ENCODE data around the gene SYT3. TPM values are rescaled to one million over a fixed set of nuclear protein-coding genes. Genes with fewer than 3 reads are reported as not detected.

SYT3 gene
- total RNA-seq, 2 experiments from 2014 or later: not detected

- CTCF ChIA-PET: no interaction called here
Measured at GRCh38 chr19:50657712-50658440, 18.2 kb upstream of the SYT3 start.

GRCh38 chr19:50657222-50657669 lies 17.6 kb upstream of the SYT3 start:
- CTCF ChIA-PET: no interaction called here
- Mint-ChIP-seq H3K27me3 (peaks cover 23% of the 10 kb centered on the region), H3K27ac (peak overlapping the region; percentile 4), H3K4me3 (no peak overlapping the region), H3K36me3 (peaks cover 6% of the 10 kb centered on the region), H3K4me1 (peaks cover 18% of the 10 kb centered on the region), H3K9me3 (ENCODE audit: low read depth) (no peaks in the 10 kb centered on the region)
- no peak for DNase-seq
- ATAC-seq: no peak

More at GRCh38 chr19:50657712-50658440, 18.2 kb upstream of the SYT3 start:
- Mint-ChIP-seq H3K36me3 (peaks cover 6% of the 10 kb centered on the region), H3K4me1 (peaks cover 18% of the 10 kb centered on the region), H3K9me3 (ENCODE audit: low read depth) (no peaks in the 10 kb centered on the region), H3K27me3 (peaks cover 23% of the 10 kb centered on the region), H3K4me3 (peak overlapping the region; percentile 62), H3K27ac (peak overlapping the region; percentile 79)
- peak; percentile 89 for DNase-seq
- peak; percentile 98 for ATAC-seq

- Mint-ChIP-seq H3K9me3 (ENCODE audit: low read depth) (no peaks in the 10 kb centered on the region), H3K4me3 (no peak overlapping the region), H3K36me3 (peaks cover 5% of the 10 kb centered on the region), H3K27ac (no peak overlapping the region), H3K27me3 (peaks cover 19% of the 10 kb centered on the region), H3K4me1 (peaks cover 18% of the 10 kb centered on the region)
- no peak for DNase-seq
- ATAC-seq: no peak
- CTCF ChIA-PET: no interaction called here
Measured at GRCh38 chr19:50654882-50655281, 15.2 kb upstream of the SYT3 start.

- ATAC-seq (no peak), DNase-seq (no peak)
- Mint-ChIP-seq H3K9me3 (ENCODE audit: low read depth) (peaks cover 3% of the 10 kb centered on the region), H3K4me1 (peaks cover 7% of the 10 kb centered on the region), H3K27me3 (peaks cover 8% of the 10 kb centered on the region), H3K4me3 (no peak overlapping the region), H3K36me3 (no peaks in the 10 kb centered on the region), H3K27ac (no peak overlapping the region)
- CTCF ChIA-PET: no interaction called here
Measured at GRCh38 chr19:50652722-50653121, 13.0 kb upstream of the SYT3 start.

- Mint-ChIP-seq H3K36me3 (no peaks in the 10 kb centered on the region), H3K4me1 (no peaks in the 10 kb centered on the region), H3K4me3 (no peak overlapping the region), H3K27ac (no peak overlapping the region), H3K9me3 (ENCODE audit: low read depth) (peaks cover 3% of the 10 kb centered on the region), H3K27me3 (peaks cover 3% of the 10 kb centered on the region)
- CTCF ChIA-PET: no interaction called here
- DNase-seq (no peak), ATAC-seq (no peak)
Measured at GRCh38 chr19:50651174-50651573, 11.5 kb upstream of the SYT3 start.

- DNase-seq (no peak), ATAC-seq (no peak)
- Mint-ChIP-seq H3K27ac (no peak within 1 kb of the TSS), H3K36me3 (no peaks in the 10 kb centered on the region), H3K4me1 (no peaks in the 10 kb centered on the region), H3K27me3 (peaks cover 3% of the 10 kb centered on the region), H3K9me3 (ENCODE audit: low read depth) (peaks cover 3% of the 10 kb centered on the region), H3K4me3 (no peak within 1 kb of the TSS)
- CTCF ChIA-PET: no interaction called here
Measured at GRCh38 chr19:50649433-50650391, 10.0 kb upstream of the SYT3 start, which contains the start of gene C19orf81. Gene C19orf81 (plus strand): TSS chr19:50649445. CDS start chr19:50649445, 0 bp downstream.

GRCh38 chr19:50648659-50649058 lies 9.0 kb upstream of the SYT3 start:
- ATAC-seq: no peak
- CTCF ChIA-PET: no interaction called here
- no peaks in the 10 kb centered on the region for H3K4me1 Mint-ChIP-seq

GRCh38 chr19:50647879-50648615 lies 8.4 kb upstream of the SYT3 start:
- Mint-ChIP-seq H3K9me3 (ENCODE audit: low read depth) (peaks cover 3% of the 10 kb centered on the region), H3K27ac (no peak overlapping the region), H3K36me3 (no peaks in the 10 kb centered on the region), H3K4me3 (no peak overlapping the region), H3K27me3 (no peaks in the 10 kb centered on the region), H3K4me1 (no peaks in the 10 kb centered on the region)
- ATAC-seq: no peak
- DNase-seq: no peak
- CTCF ChIA-PET: no interaction called here

More at GRCh38 chr19:50648659-50649058, 9.0 kb upstream of the SYT3 start:
- H3K27me3 Mint-ChIP-seq: no peaks in the 10 kb centered on the region
- H3K4me3 Mint-ChIP-seq: no peak overlapping the region
- H3K27ac Mint-ChIP-seq: no peak overlapping the region
- DNase-seq: no peak
- H3K9me3 Mint-ChIP-seq (ENCODE audit: low read depth): peaks cover 3% of the 10 kb centered on the region
- H3K36me3 Mint-ChIP-seq: no peaks in the 10 kb centered on the region

GRCh38 chr19:50646074-50646807 lies 6.6 kb upstream of the SYT3 start:
- no peaks in the 10 kb centered on the region for H3K36me3 Mint-ChIP-seq
- no peaks in the 10 kb centered on the region for H3K4me1 Mint-ChIP-seq
- no peaks in the 10 kb centered on the region for H3K27me3 Mint-ChIP-seq
- ATAC-seq (no peak), DNase-seq (no peak)
- H3K9me3 Mint-ChIP-seq (ENCODE audit: low read depth): peaks cover 3% of the 10 kb centered on the region
- no peak overlapping the region for H3K4me3 Mint-ChIP-seq
- CTCF ChIA-PET: no interaction called here
- H3K27ac Mint-ChIP-seq: no peak overlapping the region

- Mint-ChIP-seq H3K9me3 (ENCODE audit: low read depth) (peaks cover 3% of the 10 kb centered on the region), H3K4me3 (no peak overlapping the region), H3K27me3 (peaks cover 7% of the 10 kb centered on the region), H3K36me3 (no peaks in the 10 kb centered on the region), H3K4me1 (no peaks in the 10 kb centered on the region), H3K27ac (no peak overlapping the region)
- ATAC-seq: no peak
- no peak for DNase-seq
- CTCF ChIA-PET: no interaction called here
Measured at GRCh38 chr19:50645107-50645506, 5.4 kb upstream of the SYT3 start.

- ATAC-seq: no peak
- no peak for DNase-seq
- H3K4me3 Mint-ChIP-seq: no peak overlapping the region
- H3K27ac Mint-ChIP-seq: no peak overlapping the region
- no peaks in the 10 kb centered on the region for H3K36me3 Mint-ChIP-seq
- CTCF ChIA-PET: no interaction called here
- H3K9me3 Mint-ChIP-seq (ENCODE audit: low read depth): peaks cover 3% of the 10 kb centered on the region
- H3K4me1 Mint-ChIP-seq: no peaks in the 10 kb centered on the region
- H3K27me3 Mint-ChIP-seq: peaks cover 11% of the 10 kb centered on the region
Measured at GRCh38 chr19:50644315-50644915, 4.7 kb upstream of the SYT3 start.

GRCh38 chr19:50640368-50640767 lies 687 bp upstream of the SYT3 start:
- H3K4me3 Mint-ChIP-seq: no peak overlapping the region
- CTCF ChIA-PET: no interaction called here
- peaks cover 1% of the 10 kb centered on the region for H3K9me3 Mint-ChIP-seq (ENCODE audit: low read depth)
- ATAC-seq (no peak), DNase-seq (no peak)
- no peak overlapping the region for H3K27ac Mint-ChIP-seq
- no peaks in the 10 kb centered on the region for H3K4me1 Mint-ChIP-seq
- no peaks in the 10 kb centered on the region for H3K36me3 Mint-ChIP-seq
- peaks cover 33% of the 10 kb centered on the region for H3K27me3 Mint-ChIP-seq
